Breast epithelium (tissue), 3 donors: Measurements from ENCODE around the gene EDAR.

Source experiments
- POLR2A ChIP-seq: fragments of 450-650 bp; IDR thresholded peaks from one replicate; pipeline ENCODE4 v1.6.1; 2016; ENCODE audit warnings: antibody characterized with exemption, mild to moderate bottlenecking, moderate library complexity
- POLR2AphosphoS5 ChIP-seq, 3 donors: sonication (generic); formaldehyde crosslinking; IDR thresholded peaks; one replicate each; pipeline ENCODE4 v1.6.1; 2017; ENCODE audit warnings: antibody characterized with exemption in 3 of 3
- TF ChIP-seq, protein P1 (sequence below), 3 donors: fragments of 450-650 bp; IDR thresholded peaks; one replicate each; pipeline ENCODE4 v1.5.1; 2016 to 2017; ENCODE audit warnings: antibody characterized with exemption in 3 of 3, mild to moderate bottlenecking in 3 of 3, moderate library complexity in 3 of 3

DNA sequence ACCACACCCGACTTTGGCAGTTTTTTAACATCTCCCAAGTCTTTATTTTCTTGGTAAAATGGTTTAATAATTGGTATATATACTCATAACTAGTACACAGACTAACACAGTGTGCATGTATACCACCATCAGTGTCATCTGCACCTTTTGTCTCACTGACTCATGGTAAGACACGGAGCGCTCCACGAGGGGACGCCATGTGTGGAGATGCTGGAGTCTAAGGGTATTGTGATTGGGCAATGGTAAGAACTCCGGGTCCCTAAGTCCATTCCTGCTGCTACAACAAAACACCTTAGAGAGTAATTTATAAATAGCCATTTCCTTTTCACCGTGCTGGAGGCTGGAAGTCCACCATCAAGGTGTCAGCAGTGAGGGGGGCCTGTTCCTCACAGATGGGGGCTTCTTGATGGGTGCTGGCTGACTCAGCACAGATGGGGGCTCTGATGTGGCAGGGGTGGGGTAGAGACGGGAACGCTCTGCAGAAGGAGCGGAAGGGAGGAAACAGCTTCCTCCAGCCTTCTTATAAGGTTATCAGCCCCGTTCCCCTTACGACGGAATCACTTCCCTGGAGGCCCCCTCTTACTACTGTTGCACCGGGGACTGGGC is 42.0 kb upstream of the EDAR start:
- TF ChIP-seq POLR2A (no peak), POLR2AphosphoS5 (IDR thresholded peaks at IDR 0.05) (no peak)
- TF ChIP-seq, protein P1, sequence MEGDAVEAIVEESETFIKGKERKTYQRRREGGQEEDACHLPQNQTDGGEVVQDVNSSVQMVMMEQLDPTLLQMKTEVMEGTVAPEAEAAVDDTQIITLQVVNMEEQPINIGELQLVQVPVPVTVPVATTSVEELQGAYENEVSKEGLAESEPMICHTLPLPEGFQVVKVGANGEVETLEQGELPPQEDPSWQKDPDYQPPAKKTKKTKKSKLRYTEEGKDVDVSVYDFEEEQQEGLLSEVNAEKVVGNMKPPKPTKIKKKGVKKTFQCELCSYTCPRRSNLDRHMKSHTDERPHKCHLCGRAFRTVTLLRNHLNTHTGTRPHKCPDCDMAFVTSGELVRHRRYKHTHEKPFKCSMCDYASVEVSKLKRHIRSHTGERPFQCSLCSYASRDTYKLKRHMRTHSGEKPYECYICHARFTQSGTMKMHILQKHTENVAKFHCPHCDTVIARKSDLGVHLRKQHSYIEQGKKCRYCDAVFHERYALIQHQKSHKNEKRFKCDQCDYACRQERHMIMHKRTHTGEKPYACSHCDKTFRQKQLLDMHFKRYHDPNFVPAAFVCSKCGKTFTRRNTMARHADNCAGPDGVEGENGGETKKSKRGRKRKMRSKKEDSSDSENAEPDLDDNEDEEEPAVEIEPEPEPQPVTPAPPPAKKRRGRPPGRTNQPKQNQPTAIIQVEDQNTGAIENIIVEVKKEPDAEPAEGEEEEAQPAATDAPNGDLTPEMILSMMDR (IDR thresholded peaks at IDR 0.05): no peak
